Measurements from ENCODE around the gene RTP2. TPM values are rescaled to one million over a fixed set of nuclear protein-coding genes. Genes with fewer than 3 reads are reported as not detected.
A peak's percentile ranks its signal among the peaks of the same experiment; 100 is the strongest.

RTP2 gene
- total and polyA plus RNA-seq, 9 of the 15 experiments (the other 6 are each of a cell fraction or from before 2014, with no cell fraction given) = not detected

DNA sequence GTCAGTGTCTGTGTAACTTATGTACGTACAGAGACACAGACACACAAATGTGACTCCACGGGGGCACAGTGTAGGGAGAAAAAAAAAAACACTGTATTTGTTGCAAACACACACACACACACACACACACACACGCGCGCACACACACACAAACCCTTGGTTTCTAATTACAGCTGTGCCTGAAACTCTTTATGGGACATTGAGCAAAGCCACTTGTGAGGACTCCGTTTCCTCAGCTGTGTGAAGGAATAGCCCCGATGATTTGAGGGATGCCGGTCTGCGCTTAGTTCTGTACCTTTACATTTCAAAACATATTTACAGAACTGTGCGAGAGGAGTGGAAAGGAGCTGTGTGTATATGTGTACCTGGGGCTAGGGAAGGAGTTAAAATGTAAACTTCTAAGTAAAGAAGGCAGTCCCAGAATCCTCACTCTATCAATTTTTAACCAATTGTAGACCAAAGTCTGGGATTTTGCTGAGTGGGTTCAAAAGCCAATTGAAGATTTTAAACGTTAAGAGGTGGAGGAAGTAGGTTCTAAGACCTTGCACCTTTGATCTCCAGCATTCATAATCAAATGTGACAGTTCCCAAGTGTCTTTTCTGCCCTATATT lies 48.3 kb upstream of the RTP2 start:
- no peak for ATAC-seq

More for the DNA sequence above, 48.3 kb upstream of the RTP2 start:
- CTCF ChIA-PET (ENCODE audit: low intra/inter-chr PET ratio) = interaction anchor here (0.7 to 1.2 kb wide), 2 partner anchors 9 to 13 kb away, joined by 3 read pairs; no protein-coding TSS in a partner anchor
- DNase-seq (ENCODE audit: extremely low read depth in 1 of 4, low spot score in 3 of 4) = no peak
- Histone ChIP-seq H3K9me1 (ENCODE audit: control insufficient read depth, insufficient read depth, low read length) (no peaks in the 10 kb centered on the region), H3K79me2 (ENCODE audit: control insufficient read depth, insufficient read depth, low read length) (peaks cover 23% of the 10 kb centered on the region), H3K4me1 (replicated peaks in 1 of 2; ENCODE audit: control insufficient read depth in 2 of 2, insufficient read depth in 2 of 2, low read length in 2 of 2) (peaks cover 0 to 2% of the 10 kb centered on the region in 2 experiments; a peak in 3 of 5 replicates), H3K9ac (ENCODE audit: insufficient read depth in 1 of 2, low read depth in 2 of 2, low read length in 2 of 2) (no peak overlapping the region), H3K4me3 (no peak overlapping the region), H3K27ac (ENCODE audit: extremely low read depth, low read depth, low read length) (no peak overlapping the region), H3K36me3 (ENCODE audit: control insufficient read depth, insufficient read depth, low read length) (no peaks in the 10 kb centered on the region), H2AFZ (ENCODE audit: low read depth, low read length) (peak overlapping the region; percentile 78), H4K20me1 (replicated peaks; ENCODE audit: control insufficient read depth, insufficient read depth, low read length) (no peaks in the 10 kb centered on the region), H3K9me3 (replicated peaks; ENCODE audit: control insufficient read depth, insufficient read depth, low read depth, low read length) (no peaks in the 10 kb centered on the region), H3K4me2 (ENCODE audit: insufficient read depth, low read length) (peak overlapping the region; percentile 52), H3K27me3 (ENCODE audit: control insufficient read depth in 2 of 2, insufficient read depth in 2 of 2, low read length in 2 of 2) (no peaks in the 10 kb centered on the region)
- BruUV-seq (replicated peaks) = no TSS peak
- POLR2A ChIA-PET = interaction anchor here (0.5 to 1.7 kb wide), 3 partner anchors 9 to 1218 kb away, joined by 3 read pairs; no protein-coding TSS in a partner anchor
- intact Hi-C loops (cut with micrococcal nuclease) (no loop called here), in situ Hi-C loops (cut with MboI) (no loop called here)
- TF ChIP-seq GTF3C2 (IDR thresholded peaks at IDR 0.05; ENCODE audit: borderline replicate concordance, extremely low read depth, insufficient read length) (no peak), NFE2 (IDR thresholded peaks at IDR 0.05; ENCODE audit: low read depth) (no peak), ZNF239 (CRISPR knock-in tag; IDR thresholded peaks at IDR 0.05) (no peak), SAFB (IDR thresholded peaks at IDR 0.05; ENCODE audit: borderline replicate concordance, low read depth, low read length) (no peak), ZNF316 (IDR thresholded peaks at IDR 0.05) (peak; percentile 46)
- no peak for FAIRE-seq
- 57% methylated on average over 11 of the region's 11 CpGs for WGBS (ENCODE audit: insufficient coverage, low coverage, missing lambda C conversion rate)

All from K562 (cell line).